MM.1S (cell line): ENCODE results near the gene RGS17.

Source experiments
- DNase-seq: peaks from one replicate; pipeline ENCODE4 v3.0.0-alpha.2; 2015
- H2AFZ ChIP-seq: fragments of 300-600 bp; sonication (generic); 2 replicates; pipeline ENCODE4 v1.6.0; 2016; ENCODE audit warnings: antibody characterized with exemption, low read length
- H3F3A ChIP-seq: fragments of 300-600 bp; sonication (generic); 2 replicates; pipeline ENCODE4 v1.6.1; 2016; ENCODE audit warnings: mild to moderate bottlenecking, antibody characterized with exemption, low read length, moderate library complexity, mixed read lengths; ENCODE audit not compliant: insufficient read depth
- H3K27ac ChIP-seq: fragments of 300-600 bp; sonication (generic); 2 replicates; pipeline ENCODE4 v1.5.1; 2016; ENCODE audit warnings: mild to moderate bottlenecking, low read length
- H3K27me3 ChIP-seq: fragments of 300-600 bp; sonication (generic); replicated peaks from 2 replicates; pipeline ENCODE4 v1.6.0; 2016; ENCODE audit warnings: low read length; ENCODE audit not compliant: insufficient read depth
- H3K36me3 ChIP-seq: fragments of 300-600 bp; sonication (generic); replicated peaks from 2 replicates; pipeline ENCODE4 v1.6.1; 2016; ENCODE audit warnings: mild to moderate bottlenecking, low read length, mixed read lengths; ENCODE audit not compliant: insufficient read depth
- H3K4me1 ChIP-seq: fragments of 300-600 bp; sonication (generic); 2 replicates; pipeline ENCODE4 v1.6.1; 2016; ENCODE audit warnings: low read length, mixed read lengths
- H3K4me2 ChIP-seq: fragments of 300-600 bp; sonication (generic); 2 replicates; pipeline ENCODE4 v1.6.0; 2016; ENCODE audit warnings: low read depth, low read length
- H3K4me3 ChIP-seq: fragments of 300-600 bp; sonication (generic); 2 replicates; pipeline ENCODE4 v1.5.1; 2016; ENCODE audit warnings: low read length, mixed read lengths
- H3K79me2 ChIP-seq: fragments of 300-600 bp; sonication (generic); 2 replicates; pipeline ENCODE4 v1.6.1; 2016; ENCODE audit warnings: mixed run types, low read length, mixed read lengths
- H3K9ac ChIP-seq: fragments of 300-600 bp; sonication (generic); 2 replicates; pipeline ENCODE4 v1.6.1; 2016; ENCODE audit warnings: low read length, mixed read lengths
- H3K9me2 ChIP-seq: fragments of 300-600 bp; sonication (generic); replicated peaks from 2 replicates; pipeline ENCODE4 v1.6.1; 2016; ENCODE audit warnings: mild to moderate bottlenecking, low read length, mixed read lengths; ENCODE audit not compliant: insufficient read depth
- H3K9me3 ChIP-seq: fragments of 300-600 bp; sonication (generic); replicated peaks from 2 replicates; pipeline ENCODE4 v1.6.1; 2016; ENCODE audit warnings: mild to moderate bottlenecking, low read length, mixed read lengths; ENCODE audit not compliant: insufficient read depth
- H4K20me1 ChIP-seq: fragments of 300-600 bp; sonication (generic); 2 replicates; pipeline ENCODE4 v1.6.1; 2016; ENCODE audit warnings: mild to moderate bottlenecking, low read length, moderate library complexity, mixed read lengths; ENCODE audit not compliant: insufficient read depth
- EZH2 ChIP-seq: fragments of 300-600 bp; sonication (generic); optimal IDR thresholded peaks from 2 replicates; pipeline ENCODE3; 2017; ENCODE audit warnings: low read depth, mild to moderate bottlenecking, antibody characterized with exemption, low read length, mixed read lengths
- EZH2phosphoT487 ChIP-seq: fragments of 300-600 bp; sonication (generic); IDR thresholded peaks from 2 replicates; pipeline ENCODE4 v1.6.1; 2018; ENCODE audit warnings: antibody characterized with exemption, low read length
- TF ChIP-seq, protein P1 (sequence below): fragments of 300-600 bp; sonication (generic); IDR thresholded peaks from 2 replicates; pipeline ENCODE4 v1.5.1; 2016; ENCODE audit warnings: antibody characterized with exemption, low read length, mixed read lengths

RGS17 gene

DNA sequence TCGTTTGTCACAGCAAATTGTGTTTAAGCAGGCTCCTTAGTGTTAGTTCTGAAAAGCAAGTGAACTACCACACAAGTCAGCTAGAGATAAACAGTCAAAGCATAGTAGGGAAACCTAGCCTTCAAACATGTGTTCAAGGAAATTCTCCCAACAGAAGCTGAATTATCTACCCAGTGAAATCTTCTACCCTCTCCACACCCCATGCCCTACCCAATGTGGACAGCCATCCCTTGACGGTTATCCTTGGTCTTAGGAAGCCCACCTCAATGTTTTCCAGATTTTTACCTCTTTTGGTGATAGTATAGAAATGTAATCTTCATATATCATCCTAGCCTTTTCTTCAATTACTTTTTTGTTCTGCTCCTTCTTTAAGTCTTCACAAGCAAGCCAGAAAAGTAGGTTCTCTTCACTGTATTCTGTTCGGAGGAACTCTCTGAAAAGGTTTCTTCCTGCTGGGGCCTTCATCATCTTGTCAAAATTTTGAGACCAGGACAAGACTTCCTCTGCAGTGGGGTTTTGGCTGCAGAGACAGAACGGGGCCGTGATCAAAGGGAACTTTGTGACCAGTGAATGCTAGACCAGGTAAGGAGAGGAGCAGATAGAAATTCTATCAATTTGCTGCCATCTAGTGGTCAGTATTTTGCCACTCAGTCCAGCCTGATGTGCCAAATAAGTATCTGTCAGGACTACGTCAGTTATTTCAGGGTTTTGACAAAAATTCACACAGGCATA is 106.9 kb downstream of the RGS17 start:
- no peaks in the 10 kb centered on the region for H3F3A ChIP-seq
- H3K4me3 ChIP-seq = no peak overlapping the region
- no peaks in the 10 kb centered on the region for H4K20me1 ChIP-seq
- H3K79me2 ChIP-seq = no peaks in the 10 kb centered on the region
- no peak overlapping the region for H3K27ac ChIP-seq
- no peaks in the 10 kb centered on the region for H3K36me3 ChIP-seq
- H3K9me2 ChIP-seq = no peaks in the 10 kb centered on the region
- no peaks in the 10 kb centered on the region for H3K4me1 ChIP-seq
- DNase-seq = peak; percentile 46
- TF ChIP-seq EZH2 (no peak), EZH2phosphoT487 (no peak)
- TF ChIP-seq, protein P1, sequence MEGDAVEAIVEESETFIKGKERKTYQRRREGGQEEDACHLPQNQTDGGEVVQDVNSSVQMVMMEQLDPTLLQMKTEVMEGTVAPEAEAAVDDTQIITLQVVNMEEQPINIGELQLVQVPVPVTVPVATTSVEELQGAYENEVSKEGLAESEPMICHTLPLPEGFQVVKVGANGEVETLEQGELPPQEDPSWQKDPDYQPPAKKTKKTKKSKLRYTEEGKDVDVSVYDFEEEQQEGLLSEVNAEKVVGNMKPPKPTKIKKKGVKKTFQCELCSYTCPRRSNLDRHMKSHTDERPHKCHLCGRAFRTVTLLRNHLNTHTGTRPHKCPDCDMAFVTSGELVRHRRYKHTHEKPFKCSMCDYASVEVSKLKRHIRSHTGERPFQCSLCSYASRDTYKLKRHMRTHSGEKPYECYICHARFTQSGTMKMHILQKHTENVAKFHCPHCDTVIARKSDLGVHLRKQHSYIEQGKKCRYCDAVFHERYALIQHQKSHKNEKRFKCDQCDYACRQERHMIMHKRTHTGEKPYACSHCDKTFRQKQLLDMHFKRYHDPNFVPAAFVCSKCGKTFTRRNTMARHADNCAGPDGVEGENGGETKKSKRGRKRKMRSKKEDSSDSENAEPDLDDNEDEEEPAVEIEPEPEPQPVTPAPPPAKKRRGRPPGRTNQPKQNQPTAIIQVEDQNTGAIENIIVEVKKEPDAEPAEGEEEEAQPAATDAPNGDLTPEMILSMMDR = peak; percentile 60
- H3K4me2 ChIP-seq = no peak overlapping the region
- H3K27me3 ChIP-seq = no peaks in the 10 kb centered on the region
- no peaks in the 10 kb centered on the region for H3K9me3 ChIP-seq
- H2AFZ ChIP-seq = no peak overlapping the region
- H3K9ac ChIP-seq = no peak overlapping the region

DNA sequence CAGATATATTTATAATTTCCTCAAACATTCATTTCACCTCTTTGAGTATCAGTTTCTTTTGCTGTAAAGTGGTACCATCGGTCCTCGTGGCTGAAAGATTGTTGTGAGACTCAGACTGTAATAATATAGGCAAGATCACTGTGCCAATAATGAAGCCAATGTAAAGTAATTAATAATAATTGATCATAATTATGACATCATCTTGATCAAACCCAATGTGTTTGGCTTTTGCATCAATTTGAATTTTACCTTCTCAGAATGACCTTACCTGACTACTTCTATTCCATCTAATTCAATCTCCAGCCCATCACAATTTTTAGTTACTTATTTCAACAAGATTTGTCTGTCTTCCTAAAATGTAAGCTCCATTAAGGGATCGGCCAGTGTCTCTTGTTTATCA is 112.7 kb downstream of the RGS17 start:
- Histone ChIP-seq H3K9me3 (no peaks in the 10 kb centered on the region), H3K9me2 (no peaks in the 10 kb centered on the region), H2AFZ (no peak overlapping the region), H3K36me3 (no peaks in the 10 kb centered on the region), H3K4me2 (no peak overlapping the region), H4K20me1 (no peaks in the 10 kb centered on the region), H3K4me3 (no peak overlapping the region), H3K4me1 (no peaks in the 10 kb centered on the region), H3K27ac (no peak overlapping the region), H3F3A (no peaks in the 10 kb centered on the region), H3K27me3 (no peaks in the 10 kb centered on the region), H3K9ac (no peak overlapping the region), H3K79me2 (no peaks in the 10 kb centered on the region)
- no peak for DNase-seq
- TF ChIP-seq, protein P1 = no peak
- no peak for TF ChIP-seq EZH2phosphoT487
- TF ChIP-seq EZH2 = no peak

DNA sequence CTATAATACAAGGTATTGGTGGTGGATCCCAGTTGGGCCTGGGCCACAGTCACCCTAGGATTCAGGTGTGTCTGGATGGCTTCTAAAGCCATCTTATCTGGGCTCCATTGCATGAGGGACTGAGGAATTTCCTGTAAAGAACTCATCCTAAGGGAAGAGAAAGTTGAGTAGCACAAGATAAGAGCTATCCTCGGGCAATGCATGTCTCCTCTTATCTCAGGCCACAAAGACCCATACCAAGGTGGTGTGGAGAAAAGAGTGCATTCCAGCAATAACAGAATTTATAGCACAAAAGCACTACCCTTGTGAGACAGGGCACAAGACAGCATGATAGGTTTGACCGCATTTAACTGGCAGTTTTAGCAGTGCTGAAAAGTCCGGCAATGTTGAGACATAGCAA is 114.2 kb downstream of the RGS17 start:
- no peaks in the 10 kb centered on the region for H3K9me2 ChIP-seq
- H3K4me3 ChIP-seq = no peak overlapping the region
- no peak for TF ChIP-seq EZH2phosphoT487
- TF ChIP-seq EZH2 = no peak
- TF ChIP-seq, protein P1 = no peak
- no peaks in the 10 kb centered on the region for H3K27me3 ChIP-seq
- H2AFZ ChIP-seq = no peak overlapping the region
- no peak overlapping the region for H3K9ac ChIP-seq
- DNase-seq = no peak
- no peaks in the 10 kb centered on the region for H3K4me1 ChIP-seq
- no peak overlapping the region for H3K4me2 ChIP-seq
- no peak overlapping the region for H3K27ac ChIP-seq
- H3F3A ChIP-seq = no peaks in the 10 kb centered on the region
- no peaks in the 10 kb centered on the region for H4K20me1 ChIP-seq
- no peaks in the 10 kb centered on the region for H3K79me2 ChIP-seq
- no peaks in the 10 kb centered on the region for H3K9me3 ChIP-seq
- no peaks in the 10 kb centered on the region for H3K36me3 ChIP-seq
